Brain microvascular endothelial cell (primary cell): ENCODE results near the gene KCNMA1.

Experiments used
- DNase-seq: peaks from one replicate; pipeline ENCODE4 v3.0.0-alpha.2; 2020
- H3K27ac ChIP-seq: fragments of 250-450 bp; sonication (Bioruptor Pico); 2 replicates; pipeline ENCODE4 v1.5.1; 2020; ENCODE audit warnings: mild to moderate bottlenecking, moderate library complexity
- H3K27me3 ChIP-seq: fragments of 250-450 bp; sonication (Bioruptor Pico); replicated peaks from 2 replicates; pipeline ENCODE4 v1.5.1; 2020; ENCODE audit warnings: mild to moderate bottlenecking
- H3K36me3 ChIP-seq: fragments of 250-450 bp; sonication (Bioruptor Pico); replicated peaks from 2 replicates; pipeline ENCODE4 v1.5.1; 2020; ENCODE audit warnings: mild to moderate bottlenecking
- H3K4me3 ChIP-seq: 2 replicates; pipeline ENCODE4 v1.5.1; 2011; ENCODE audit warnings: low read depth, mild to moderate bottlenecking, control low read depth, low read length, moderate library complexity
- CTCF ChIP-seq: IDR thresholded peaks from 2 replicates; pipeline ENCODE4 v1.5.1; 2011; ENCODE audit warnings: low read depth, mild to moderate bottlenecking, moderate library complexity, low read length, control low read depth, inconsistent platforms; ENCODE audit errors: missing control alignments
- in situ Hi-C: cut with HindIII; loops from 2 replicates; pipeline ENCODE4 v1.10.0; 2017; ENCODE audit warnings: low sequenced_read_pairs, low pct_ligation_motif_present

The KCNMA1 gene

GRCh38 chr10:77045085-77045484 is 592.5 kb downstream of the KCNMA1 start:
- Histone ChIP-seq H3K27me3 (no peaks in the 10 kb centered on the region), H3K4me3 (no peak overlapping the region), H3K27ac (no peak overlapping the region), H3K36me3 (no peaks in the 10 kb centered on the region)
- TF ChIP-seq CTCF: no peak
- in situ Hi-C loops: no loop called here
- no peak for DNase-seq

GRCh38 chr10:77043420-77043763 is 594.2 kb downstream of the KCNMA1 start:
- Histone ChIP-seq H3K27ac (no peak overlapping the region), H3K4me3 (no peak overlapping the region), H3K27me3 (no peaks in the 10 kb centered on the region), H3K36me3 (no peaks in the 10 kb centered on the region)
- peak; percentile 11 for DNase-seq
- no peak for TF ChIP-seq CTCF
- in situ Hi-C loops: no loop called here

GRCh38 chr10:77042706-77043419 is 594.7 kb downstream of the KCNMA1 start:
- Histone ChIP-seq H3K4me3 (no peak overlapping the region), H3K27ac (no peak overlapping the region), H3K36me3 (no peaks in the 10 kb centered on the region), H3K27me3 (no peaks in the 10 kb centered on the region)
- DNase-seq: no peak
- in situ Hi-C loops: no loop called here
- TF ChIP-seq CTCF: no peak

GRCh38 chr10:77041636-77042258 is 595.9 kb downstream of the KCNMA1 start:
- in situ Hi-C loops: no loop called here
- Histone ChIP-seq H3K36me3 (no peaks in the 10 kb centered on the region), H3K27ac (no peak overlapping the region), H3K4me3 (no peak overlapping the region), H3K27me3 (no peaks in the 10 kb centered on the region)
- TF ChIP-seq CTCF: no peak
- DNase-seq: peak; percentile 6

GRCh38 chr10:77038407-77038806 is 599.2 kb downstream of the KCNMA1 start:
- no peak overlapping the region for H3K27ac ChIP-seq
- H3K27me3 ChIP-seq: no peaks in the 10 kb centered on the region
- no peaks in the 10 kb centered on the region for H3K36me3 ChIP-seq
- in situ Hi-C loops: no loop called here
- no peak overlapping the region for H3K4me3 ChIP-seq
- no peak for DNase-seq
- TF ChIP-seq CTCF: no peak

GRCh38 chr10:77037735-77038403 is 599.7 kb downstream of the KCNMA1 start:
- no peak for DNase-seq
- Histone ChIP-seq H3K4me3 (no peak overlapping the region), H3K27ac (no peak overlapping the region), H3K36me3 (no peaks in the 10 kb centered on the region), H3K27me3 (no peaks in the 10 kb centered on the region)
- TF ChIP-seq CTCF: no peak
- in situ Hi-C loops: no loop called here
